Measurements from ENCODE around the gene B4GAT1. TPM values are rescaled to one million over a fixed set of nuclear protein-coding genes. Genes with fewer than 3 reads are reported as not detected.
A peak's percentile ranks its signal among the peaks of the same experiment; 100 is the strongest.

Gene B4GAT1
- polyA plus RNA-seq, 1 of the 3 experiments (the other 2 are of a cell fraction), result 26.4 TPM

GRCh38 chr11:66312549-66313320 lies 34.7 kb downstream of the B4GAT1 start (continued):
- TF ChIP-seq FOSL2 (IDR thresholded peaks at IDR 0.05; ENCODE audit: borderline replicate concordance, low read depth), result no peak; the same call in 1 of the 2 replicates
- TF ChIP-seq RXRA (IDR thresholded peaks at IDR 0.05; ENCODE audit: borderline replicate concordance, low read depth), result peak; percentile 63; the same call in 1 of the 2 replicates
- peak; percentile 2; the same call in 1 of the 2 replicates for TF ChIP-seq REST (IDR thresholded peaks at IDR 0.05; ENCODE audit: low read depth, low read length)
- no peak for TF ChIP-seq MXI1 (IDR thresholded peaks at IDR 0.05; ENCODE audit: low read depth, low read length)
- TF ChIP-seq TEAD4 (IDR thresholded peaks at IDR 0.05; ENCODE audit: borderline replicate concordance, insufficient read depth), result no peak
- no peak for TF ChIP-seq GATA2 (CRISPR knock-in tag; IDR thresholded peaks at IDR 0.05)
- peak; percentile 85 for TF ChIP-seq SIN3A (IDR thresholded peaks at IDR 0.05; ENCODE audit: borderline replicate concordance, low read depth, low read length)
- no peak for TF ChIP-seq RFX5 (IDR thresholded peaks at IDR 0.05; ENCODE audit: low read length)

DNA sequence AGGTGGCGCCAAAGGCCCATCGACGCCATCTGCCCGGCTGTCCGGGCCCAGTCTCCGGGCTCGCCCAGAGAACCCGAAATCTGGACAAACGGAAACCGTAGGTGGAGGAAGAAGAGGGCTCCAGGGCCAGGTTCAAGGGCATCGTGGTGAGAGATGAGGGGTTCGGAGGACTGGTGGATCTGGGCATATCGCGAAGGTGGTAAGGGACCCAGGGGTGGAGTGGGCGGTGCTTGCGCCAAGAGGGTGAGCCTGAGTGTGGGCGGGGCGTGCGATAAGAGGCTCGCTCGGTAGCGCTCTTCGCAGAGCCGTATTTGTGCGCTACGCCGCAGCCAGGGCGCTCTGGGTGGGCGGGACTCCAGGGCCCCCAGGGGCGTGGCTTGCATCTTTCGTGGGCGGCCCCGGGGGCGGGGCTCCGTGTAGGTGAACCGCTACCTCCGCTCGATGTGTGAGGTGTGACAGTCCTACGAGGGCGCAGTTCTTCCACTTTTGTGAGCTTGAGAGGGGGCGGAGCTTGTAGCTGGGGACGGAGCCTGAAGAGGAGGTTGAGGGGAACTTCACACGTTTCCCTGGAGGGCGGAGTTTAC lies 35.4 kb downstream of the B4GAT1 start:
- H2AFZ ChIP-seq (ENCODE audit: low read depth), result peak overlapping the region; percentile 88
- H3K27ac ChIP-seq (ENCODE audit: low read depth in 2 of 2, low read length in 1 of 2), result peak overlapping the region; percentile 94 to 96
- H3K36me3 ChIP-seq (replicated peaks in 1 of 2; ENCODE audit: control insufficient read depth in 1 of 2, insufficient read depth in 2 of 2, low read length in 1 of 2), result no peaks in the 10 kb centered on the region
- H3K27me3 ChIP-seq (ENCODE audit: insufficient read depth), result no peaks in the 10 kb centered on the region
- H3F3A ChIP-seq (replicated peaks; ENCODE audit: insufficient read depth), result peaks cover 15% of the 10 kb centered on the region
- peak overlapping the region; percentile 68 for H3K9ac ChIP-seq
- H3K9me2 ChIP-seq, result no peaks in the 10 kb centered on the region
- CTCF ChIA-PET, result interaction anchor here (0.6 to 12.4 kb wide), 35 partner anchors 10 to 426 kb away, joined by 3 to 280 read pairs (median 4); partner anchors contain the start of genes B4GAT1, BRMS1, CNIH2 and DPP3
- H3K79me2 ChIP-seq (ENCODE audit: insufficient read depth), result no peaks in the 10 kb centered on the region
- 0% methylated on average over 18 of the region's 44 CpGs for WGBS (ENCODE audit: low lambda C conversion rate)
- no peaks in the 10 kb centered on the region for H4K20me1 ChIP-seq (ENCODE audit: insufficient read depth)
- H3K4me2 ChIP-seq, result peak overlapping the region; percentile 81
- peak; percentile 88 for DNase-seq
- no peaks in the 10 kb centered on the region for H3K9me3 ChIP-seq
- peaks cover 11 to 49% of the 10 kb centered on the region in 2 experiments; a peak in 2 of 4 replicates for H3K4me1 ChIP-seq (ENCODE audit: control insufficient read depth in 1 of 2, insufficient read depth in 2 of 2, low read depth in 1 of 2, low read length in 1 of 2)
- TF ChIP-seq SMC3 (IDR thresholded peaks at IDR 0.05; ENCODE audit: low read depth, low read length) (peak; percentile 96), GATA2 (CRISPR knock-in tag; IDR thresholded peaks at IDR 0.05) (peak; percentile 37; the same call in 1 of the 2 replicates), EZH2phosphoT487 (IDR thresholded peaks at IDR 0.05; ENCODE audit: borderline replicate concordance, low read depth) (no peak), NFIC (IDR thresholded peaks at IDR 0.05; ENCODE audit: borderline replicate concordance) (no peak), MAX (IDR thresholded peaks at IDR 0.05; ENCODE audit: low read depth) (peak; percentile 57; the same call in 1 of the 2 replicates), RCOR1 (IDR thresholded peaks at IDR 0.05; ENCODE audit: low read length) (no peak), POLR2AphosphoS5 (IDR thresholded peaks at IDR 0.05; ENCODE audit: low read depth, low read length) (0 out of 2 replicates have a peak, but pooled peaks have one; percentile 21), RAD21 (IDR thresholded peaks at IDR 0.05; ENCODE audit: low read length) (peak; percentile 97), MXI1 (IDR thresholded peaks at IDR 0.05; ENCODE audit: low read depth, low read length) (peak; percentile 52), NRF1 (IDR thresholded peaks at IDR 0.05; ENCODE audit: low read depth, low read length) (peak; percentile 26; the same call in 1 of the 2 replicates), REST (IDR thresholded peaks at IDR 0.05; ENCODE audit: low read depth, low read length) (0 out of 2 replicates have a peak, but pooled peaks have one; percentile 5)
- TF ChIP-seq, protein P1, sequence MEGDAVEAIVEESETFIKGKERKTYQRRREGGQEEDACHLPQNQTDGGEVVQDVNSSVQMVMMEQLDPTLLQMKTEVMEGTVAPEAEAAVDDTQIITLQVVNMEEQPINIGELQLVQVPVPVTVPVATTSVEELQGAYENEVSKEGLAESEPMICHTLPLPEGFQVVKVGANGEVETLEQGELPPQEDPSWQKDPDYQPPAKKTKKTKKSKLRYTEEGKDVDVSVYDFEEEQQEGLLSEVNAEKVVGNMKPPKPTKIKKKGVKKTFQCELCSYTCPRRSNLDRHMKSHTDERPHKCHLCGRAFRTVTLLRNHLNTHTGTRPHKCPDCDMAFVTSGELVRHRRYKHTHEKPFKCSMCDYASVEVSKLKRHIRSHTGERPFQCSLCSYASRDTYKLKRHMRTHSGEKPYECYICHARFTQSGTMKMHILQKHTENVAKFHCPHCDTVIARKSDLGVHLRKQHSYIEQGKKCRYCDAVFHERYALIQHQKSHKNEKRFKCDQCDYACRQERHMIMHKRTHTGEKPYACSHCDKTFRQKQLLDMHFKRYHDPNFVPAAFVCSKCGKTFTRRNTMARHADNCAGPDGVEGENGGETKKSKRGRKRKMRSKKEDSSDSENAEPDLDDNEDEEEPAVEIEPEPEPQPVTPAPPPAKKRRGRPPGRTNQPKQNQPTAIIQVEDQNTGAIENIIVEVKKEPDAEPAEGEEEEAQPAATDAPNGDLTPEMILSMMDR (IDR thresholded peaks at IDR 0.05), result peak; percentile 98
- POLR2A ChIA-PET, result interaction anchor here (0.6 to 3.1 kb wide), 17 partner anchors 10 to 194 kb away, joined by 3 to 33 read pairs (median 4); partner anchors contain the start of genes B4GAT1, BRMS1, RAB1B and RIN1
- peak overlapping the region; percentile 59 to 70 for H3K4me3 ChIP-seq (ENCODE audit: low read depth in 2 of 2, low read length in 1 of 2)

Measured in SK-N-SH (cell line).